COR-L47 (cell line): ENCODE results near the gene OR1J2.
A peak's percentile ranks its signal among the peaks of the same experiment; 100 is the strongest.
"Not testable (repeated sequence)": the region's sequence is repeated elsewhere in the genome, so short reads cannot be mapped to it uniquely, and the experiment has no call there.

Source experiments
- DNase-seq: peaks from one replicate; lab custom pipeline; 2025; lab: John Stamatoyannopoulos, UW

OR1J2 gene

GRCh38 chr9:122510502-122510901 lies at the start of gene OR1J2:
Gene OR1J2 (plus strand): TSS chr9:122510802. CDS start chr9:122510802, 0 bp downstream.
- no peak for DNase-seq

GRCh38 chr9:122463828-122464632 lies 46.6 kb upstream of the OR1J2 start:
- DNase-seq, result peak; percentile 82

- DNase-seq, result peak; percentile 91
These were observed 45.7 kb upstream of the OR1J2 start for GRCh38 chr9:122464633-122465567.

GRCh38 chr9:122466456-122466855 lies 44.1 kb upstream of the OR1J2 start:
- no peak for DNase-seq

GRCh38 chr9:122468735-122469134 lies 41.9 kb upstream of the OR1J2 start:
- no peak for DNase-seq

- no peak for DNase-seq
These were observed 36.0 kb upstream of the OR1J2 start for GRCh38 chr9:122474561-122474960.

GRCh38 chr9:122475717-122476116 lies 34.9 kb upstream of the OR1J2 start:
- DNase-seq, result no peak

- DNase-seq, result no peak
These were observed 33.3 kb upstream of the OR1J2 start for GRCh38 chr9:122477346-122477745.

- DNase-seq, result no peak
These were observed 32.8 kb upstream of the OR1J2 start, which contains the start of gene OR1J1 for GRCh38 chr9:122477826-122478225. Gene OR1J1 (minus strand): TSS chr9:122477926. CDS start chr9:122477926, 0 bp downstream.

- DNase-seq, result no peak
These were observed 31.5 kb upstream of the OR1J2 start for GRCh38 chr9:122479062-122479461.

- DNase-seq, result peak; percentile 77
These were observed 11.7 kb upstream of the OR1J2 start for GRCh38 chr9:122498883-122499288.

GRCh38 chr9:122506964-122507363 lies 3.6 kb upstream of the OR1J2 start:
- no peak for DNase-seq

- DNase-seq, result no peak
These were observed 7.6 kb downstream of the OR1J2 start for GRCh38 chr9:122518226-122518625.

- no peak for DNase-seq
These were observed 8.2 kb downstream of the OR1J2 start, which contains the start of gene OR1J4 for GRCh38 chr9:122518841-122519240. Gene OR1J4 (plus strand): TSS chr9:122519141. CDS start chr9:122519141, 0 bp downstream.

- no peak for DNase-seq
These were observed 8.8 kb downstream of the OR1J2 start for GRCh38 chr9:122519376-122519775.

- DNase-seq, result no peak
These were observed 16.0 kb downstream of the OR1J2 start for GRCh38 chr9:122526602-122527001.

GRCh38 chr9:122527193-122527592 lies 16.6 kb downstream of the OR1J2 start, which contains the start of gene OR1N1:
Gene OR1N1 (minus strand): TSS chr9:122527293. CDS start chr9:122527293, 0 bp downstream.
- no peak for DNase-seq

GRCh38 chr9:122531157-122531556 lies 20.6 kb downstream of the OR1J2 start:
- not testable (repeated sequence) for DNase-seq

- DNase-seq, result no peak
These were observed 25.5 kb downstream of the OR1J2 start for GRCh38 chr9:122536134-122536533.

GRCh38 chr9:122537066-122537465 lies 26.5 kb downstream of the OR1J2 start:
- not testable (repeated sequence) for DNase-seq

- no peak for DNase-seq
These were observed 28.2 kb downstream of the OR1J2 start for GRCh38 chr9:122538757-122539156.

GRCh38 chr9:122546196-122546595 lies 35.6 kb downstream of the OR1J2 start:
- DNase-seq, result no peak
